SK-N-MC (cell line): ENCODE measurements around the gene BTBD6.
"Not testable (repeated sequence)": the region's sequence is repeated elsewhere in the genome, so short reads cannot be mapped to it uniquely, and the experiment has no call there.

ENCODE experiments used
- DNase-seq: peaks from one replicate; pipeline ENCODE4 v3.0.0-alpha.2; 2011; ENCODE audit warnings: low read depth, low spot score
- H3K27ac ChIP-seq: fragments of 200-600 bp; sonication (generic); 2 replicates; pipeline ENCODE4 v1.5.1; 2016; ENCODE audit warnings: mixed run types
- H3K36me3 ChIP-seq: fragments of 200-600 bp; sonication (generic); 2 replicates; pipeline ENCODE4 v1.6.1; 2017; ENCODE audit warnings: antibody characterized with exemption, low read length, mixed read lengths; ENCODE audit not compliant: insufficient read depth
- H3K4me3 ChIP-seq: fragments of 200-600 bp; sonication (generic); 2 replicates; pipeline ENCODE4 v1.5.1; 2016
- H3K9ac ChIP-seq: fragments of 200-600 bp; sonication (generic); 2 replicates; pipeline ENCODE4 v1.8.0; 2017; ENCODE audit warnings: mixed run types, mixed read lengths; ENCODE audit not compliant: insufficient read length
- H3K9me3 ChIP-seq: fragments of 200-600 bp; sonication (generic); 2 replicates; pipeline ENCODE4 v1.6.1; 2017; ENCODE audit warnings: low read depth, mild to moderate bottlenecking, antibody characterized with exemption, low read length, moderate library complexity, mixed read lengths
- EZH2 ChIP-seq: fragments of 200-600 bp; sonication (generic); IDR thresholded peaks from one replicate; pipeline ENCODE4 v1.6.1; 2017; ENCODE audit warnings: antibody characterized with exemption
- FOXP2 ChIP-seq: optimal IDR thresholded peaks from 2 replicates; pipeline ENCODE3; 2011; ENCODE audit warnings: mild to moderate bottlenecking, moderate library complexity; ENCODE audit not compliant: insufficient read depth; ENCODE audit errors: extremely low read length, control extremely low read depth
- POLR2AphosphoS5 ChIP-seq: IDR thresholded peaks from 2 replicates; pipeline ENCODE4 v1.6.1; 2012; ENCODE audit warnings: mild to moderate bottlenecking, low read depth, low read length, borderline replicate concordance

Gene BTBD6

GRCh38 chr14:105287249-105288102, 39.1 kb downstream of the BTBD6 start:
- Histone ChIP-seq H3K4me3 (no peak overlapping the region), H3K27ac (no peak overlapping the region), H3K36me3 (no peaks in the 10 kb centered on the region), H3K9ac (no peak overlapping the region), H3K9me3 (no peaks in the 10 kb centered on the region)
- no peak for DNase-seq
- TF ChIP-seq EZH2: no peak
- TF ChIP-seq FOXP2: no peak
- TF ChIP-seq POLR2AphosphoS5: no peak

- H3K9ac ChIP-seq, H3K4me3 ChIP-seq, H3K9me3 ChIP-seq, H3K27ac ChIP-seq, DNase-seq, H3K36me3 ChIP-seq: not testable (repeated sequence)
These were observed 40.6 kb downstream of the BTBD6 start for GRCh38 chr14:105288936-105289335.

- Histone ChIP-seq H3K4me3 (no peak overlapping the region), H3K27ac (no peak overlapping the region), H3K9me3 (no peaks in the 10 kb centered on the region), H3K9ac (no peak overlapping the region), H3K36me3 (no peaks in the 10 kb centered on the region)
- no peak for DNase-seq
- TF ChIP-seq EZH2: no peak
- no peak for TF ChIP-seq POLR2AphosphoS5
- no peak for TF ChIP-seq FOXP2
These were observed 42.5 kb downstream of the BTBD6 start for GRCh38 chr14:105290621-105291346.

DNA sequence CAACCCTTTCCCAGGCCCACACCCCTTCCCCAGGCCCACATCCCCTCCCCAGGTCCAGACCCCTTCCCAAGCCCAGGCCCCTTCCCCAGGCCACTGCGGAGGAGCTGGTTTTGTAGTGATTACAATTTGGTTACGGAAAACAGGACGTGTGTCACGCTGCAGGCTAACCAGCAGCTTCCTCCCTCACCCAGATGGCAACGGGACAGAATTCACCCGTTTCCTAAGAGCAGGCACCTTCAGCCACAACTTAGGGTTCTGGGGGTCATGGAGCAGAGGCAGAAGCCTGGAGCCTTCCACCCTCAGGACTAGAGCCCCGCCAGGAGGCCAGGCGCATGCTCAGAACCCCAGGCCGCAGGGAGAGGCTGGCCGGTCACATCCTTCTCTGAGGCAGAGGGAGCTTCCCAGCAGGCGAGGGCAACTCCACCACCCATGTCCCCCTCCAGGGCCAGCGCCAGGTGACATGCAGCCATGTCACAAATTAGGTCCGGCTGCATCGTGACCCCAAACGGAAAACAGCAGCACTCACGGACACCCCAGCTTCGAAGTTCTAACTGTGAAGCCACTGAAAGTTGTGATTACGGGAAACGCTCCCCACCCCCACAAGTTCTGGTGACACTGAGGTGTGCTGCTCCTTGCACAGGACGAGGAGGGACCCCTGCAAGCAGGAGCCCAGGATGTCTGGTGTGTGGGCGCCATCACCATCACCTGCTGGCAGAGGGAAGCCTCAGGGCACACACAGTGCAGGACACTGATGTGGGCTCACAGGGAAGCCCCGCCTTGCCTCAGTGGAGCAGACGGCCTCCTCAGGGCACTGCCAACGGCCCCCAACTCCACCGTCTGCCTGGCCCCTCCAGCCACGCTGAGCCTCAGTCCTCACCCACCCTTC, 44.7 kb downstream of the BTBD6 start:
- Histone ChIP-seq H3K9me3 (no peaks in the 10 kb centered on the region), H3K36me3 (no peaks in the 10 kb centered on the region), H3K4me3 (no peak overlapping the region), H3K27ac (no peak overlapping the region), H3K9ac (no peak overlapping the region)
- TF ChIP-seq POLR2AphosphoS5 (no peak), EZH2 (no peak), FOXP2 (no peak)
- no peak for DNase-seq

DNA sequence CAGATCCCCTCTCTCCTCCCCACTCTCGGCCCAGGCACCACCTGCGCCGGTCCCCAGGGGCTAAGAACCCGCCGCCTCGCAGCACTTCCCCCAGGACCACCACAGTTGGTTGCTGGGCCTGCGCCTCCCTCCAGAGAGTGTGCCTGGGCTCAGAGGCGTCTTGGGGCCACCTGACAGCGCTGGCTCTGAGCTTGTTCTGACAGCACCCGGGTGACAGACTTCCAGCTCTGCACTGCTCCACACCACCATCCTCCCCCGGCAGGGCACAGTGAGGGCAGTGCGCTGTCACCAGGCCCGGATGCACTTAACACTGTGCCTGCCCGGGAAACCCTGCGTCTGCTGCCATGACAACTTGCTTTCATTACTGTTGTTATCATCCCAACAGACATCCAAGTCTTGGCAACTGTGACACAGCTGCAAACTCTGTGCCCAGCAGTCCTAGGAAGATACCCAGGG, 45.8 kb downstream of the BTBD6 start:
- no peak overlapping the region for H3K27ac ChIP-seq
- H3K9me3 ChIP-seq: no peaks in the 10 kb centered on the region
- no peak for TF ChIP-seq EZH2
- no peak for TF ChIP-seq POLR2AphosphoS5
- no peak for TF ChIP-seq FOXP2
- H3K36me3 ChIP-seq: no peaks in the 10 kb centered on the region
- DNase-seq: no peak
- peak overlapping the region; percentile 10 for H3K9ac ChIP-seq
- H3K4me3 ChIP-seq: no peak overlapping the region

DNA sequence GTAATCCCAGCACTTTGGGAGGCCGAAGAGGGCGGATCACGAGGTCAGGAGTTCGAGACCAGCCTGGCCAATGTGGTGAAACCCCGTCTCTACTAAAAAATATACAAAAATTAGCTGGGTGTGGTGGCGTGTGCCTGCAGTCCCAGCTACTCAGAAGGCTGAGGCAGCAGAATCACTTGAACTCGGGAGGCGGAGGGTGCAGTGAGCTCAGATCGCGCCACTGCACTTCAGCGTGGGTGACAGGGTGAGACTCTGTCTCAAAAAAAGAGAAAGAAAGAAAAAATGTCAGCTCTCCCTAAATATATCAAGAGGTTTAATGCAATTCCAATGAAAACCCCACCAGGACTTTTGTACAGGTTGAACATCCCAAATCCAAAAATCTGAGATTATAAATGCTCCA, 49.0 kb downstream of the BTBD6 start:
- H3K27ac ChIP-seq, H3K9me3 ChIP-seq, H3K9ac ChIP-seq, H3K36me3 ChIP-seq, H3K4me3 ChIP-seq, DNase-seq: not testable (repeated sequence)

- Histone ChIP-seq H3K9me3 (no peaks in the 10 kb centered on the region), H3K36me3 (no peaks in the 10 kb centered on the region), H3K9ac (peak overlapping the region; percentile 93), H3K27ac (0 out of 2 replicates have a peak overlapping the region, but pooled peaks have one; percentile 80), H3K4me3 (peak overlapping the region; percentile 96)
- DNase-seq: no peak
- no peak for TF ChIP-seq EZH2
- no peak for TF ChIP-seq POLR2AphosphoS5
- TF ChIP-seq FOXP2: no peak
These were observed 51.6 kb downstream of the BTBD6 start for GRCh38 chr14:105299654-105300541.
